Keratinocyte (primary cell): ENCODE measurements around the gene IVNS1ABP. TPM values are rescaled to one million over a fixed set of nuclear protein-coding genes. Genes with fewer than 3 reads are reported as not detected.
A peak's percentile ranks its signal among the peaks of the same experiment; 100 is the strongest.
"Not testable (repeated sequence)": the region's sequence is repeated elsewhere in the genome, so short reads cannot be mapped to it uniquely, and the experiment has no call there.

ENCODE experiments used
- DNase-seq: peaks from one replicate; pipeline ENCODE4 v3.0.0-alpha.2; 2011; ENCODE audit warnings: low read depth, missing footprints, low spot score
- FAIRE-seq: peaks from 2 replicates; lab custom pipeline; 2011; peaks lifted over from hg19 to GRCh38; lab: Jason Lieb, UNC
- H2AFZ ChIP-seq: 2 replicates; pipeline ENCODE4 v1.6.0; 2012; ENCODE audit warnings: low read length, control low read depth, inconsistent platforms; ENCODE audit not compliant: control insufficient read depth
- H3K27ac ChIP-seq: 2 replicates; pipeline ENCODE4 v1.5.1; 2011; ENCODE audit warnings: low read length; ENCODE audit not compliant: control insufficient read depth, insufficient read depth
- H3K27me3 ChIP-seq: 3 replicates; pipeline ENCODE4 v1.6.0; 2011; ENCODE audit warnings: low read length; ENCODE audit not compliant: control insufficient read depth, insufficient read depth; ENCODE audit errors: extremely low read depth
- H3K36me3 ChIP-seq, 2 experiments: 2 replicates in 1 of 2; 3 replicates in 1 of 2; pipeline ENCODE4 v1.5.1; 2011; ENCODE audit warnings: low read length in 2 of 2, mild to moderate bottlenecking in 1 of 2; ENCODE audit not compliant: control insufficient read depth in 2 of 2, insufficient read depth in 2 of 2; ENCODE audit errors: extremely low read depth in 1 of 2
- H3K4me1 ChIP-seq: 3 replicates; pipeline ENCODE4 v1.5.1; 2011; ENCODE audit warnings: low read length; ENCODE audit not compliant: control insufficient read depth, insufficient read depth; ENCODE audit errors: extremely low read depth
- H3K4me2 ChIP-seq: 3 replicates; pipeline ENCODE4 v1.6.0; 2011; ENCODE audit warnings: low read depth, low read length; ENCODE audit not compliant: control insufficient read depth, insufficient read depth; ENCODE audit errors: extremely low read depth
- H3K4me3 ChIP-seq, 3 experiments: fragments of 200-600 bp in 1 of 3; sonication (generic) in 1 of 3; 2 replicates in 2 of 3; 3 replicates in 1 of 3; pipeline ENCODE4 v1.5.1; 2011 to 2016; ENCODE audit warnings: low read length in 3 of 3, mild to moderate bottlenecking in 3 of 3, control low read depth in 2 of 3, inconsistent platforms in 1 of 3, low read depth in 1 of 3, mixed read lengths in 1 of 3, mixed run types in 1 of 3, moderate library complexity in 1 of 3; ENCODE audit not compliant: control insufficient read depth in 2 of 3, insufficient read depth in 2 of 3; ENCODE audit errors: extremely low read depth in 1 of 3
- H3K79me2 ChIP-seq: 2 replicates; pipeline ENCODE4 v1.6.0; 2012; ENCODE audit warnings: low read length; ENCODE audit not compliant: control insufficient read depth, insufficient read depth
- H3K9ac ChIP-seq: 3 replicates; pipeline ENCODE4 v1.6.0; 2011; ENCODE audit warnings: low read length; ENCODE audit not compliant: control insufficient read depth, insufficient read depth; ENCODE audit errors: extremely low read depth
- H3K9me1 ChIP-seq: 3 replicates; pipeline ENCODE4 v1.6.0; 2011; ENCODE audit warnings: low read length; ENCODE audit not compliant: control insufficient read depth, insufficient read depth; ENCODE audit errors: extremely low read depth
- H3K9me3 ChIP-seq: 2 replicates; pipeline ENCODE4 v1.5.1; 2012; ENCODE audit warnings: low read depth, low read length; ENCODE audit not compliant: control insufficient read depth
- H4K20me1 ChIP-seq: 3 replicates; pipeline ENCODE4 v1.6.0; 2011; ENCODE audit warnings: low read length; ENCODE audit not compliant: control insufficient read depth, insufficient read depth; ENCODE audit errors: extremely low read depth
- EZH2 ChIP-seq: IDR thresholded peaks from one replicate; pipeline ENCODE4 v1.6.1; 2012; ENCODE audit warnings: inconsistent platforms, mild to moderate bottlenecking, low read length, moderate library complexity
- dilution Hi-C: fragments of 300-500 bp; cut with MboI; formaldehyde crosslinking; loops from one replicate; pipeline ENCODE4 v1.7.0; 2020; ENCODE audit warnings: low sequenced_read_pairs; ENCODE audit not compliant: extremely low pct_ligation_motif_present
- polyA minus RNA-seq, 3 experiments: library from RNA; depleted of rRNA, polyadenylated mRNA; stranded (reverse); fragments of >200 nt; gene quantifications; 1 replicate in 1 of 3; 2 replicates in 1 of 3; 3 replicates in 1 of 3; pipeline ENCODE4 v1.2.3, GENCODE V29; 2011
- polyA plus RNA-seq, 5 experiments: library from polyadenylated mRNA; depleted of rRNA in 3 of 5; stranded (reverse) in 3 of 5; stranded (forward) in 1 of 5; unstranded in 1 of 5; fragments of >200 nt; gene quantifications; 1 replicate in 1 of 5; 2 replicates in 3 of 5; 3 replicates in 1 of 5; pipeline versions ENCODE4 v1.2.1 to v1.2.3, GENCODE V29; 2011 to 2012; ENCODE audit warnings: missing spikeins in 2 of 5, low read depth in 1 of 5, low replicate concordance in 1 of 5
- TF ChIP-seq, protein P1 (sequence below), 3 experiments: IDR thresholded peaks in 1 of 3; conservative IDR thresholded peaks in 1 of 3; optimal IDR thresholded peaks in 1 of 3; 2 replicates in 2 of 3; 3 replicates in 1 of 3; pipeline versions ENCODE3 to v1.5.1; 2011; ENCODE audit warnings: low read length in 3 of 3, mild to moderate bottlenecking in 3 of 3, moderate library complexity in 2 of 3, control low read depth in 1 of 3, inconsistent platforms in 1 of 3; ENCODE audit not compliant: insufficient read depth in 2 of 3; ENCODE audit errors: extremely low read depth in 1 of 3

The IVNS1ABP gene
- polyA plus RNA-seq (113 to 168 TPM (median 162 TPM) in 3 replicates), polyA minus RNA-seq (62.1 to 198 TPM (median 133 TPM) in 3 replicates)
- 124 TPM for polyA plus RNA-seq (2011; ENCODE audit: low read depth)
- 88.1 and 138 TPM in 2 replicates for polyA plus RNA-seq (2011; cell fraction: cytosol; rRNA removed)
- polyA plus RNA-seq (2011; cell fraction: nucleus; rRNA removed), result 284 and 358 TPM in 2 replicates
- polyA plus RNA-seq (2012; ENCODE audit: low replicate concordance), result 98.2 and 98.5 TPM in 2 replicates
- 99.9 TPM for polyA minus RNA-seq (2011; cell fraction: cytosol; rRNA and poly(A)+ RNA removed)
- 178 and 289 TPM in 2 replicates for polyA minus RNA-seq (2011; cell fraction: nucleus; rRNA and poly(A)+ RNA removed)

GRCh38 chr1:185317034-185317885 lies at the start of gene IVNS1ABP:
TSS of gene IVNS1ABP (minus strand) at chr1:185317243. CDS start at chr1:185309493, 7,750 bp downstream.
- no peaks in the 10 kb centered on the region for H3K9me3 ChIP-seq
- H2AFZ ChIP-seq, result peak within 1 kb of the TSS; percentile 67
- dilution Hi-C loops, result no loop called here
- no peaks in the 10 kb centered on the region for H3K9me1 ChIP-seq
- peaks cover 48% of the 10 kb centered on the region for H3K79me2 ChIP-seq
- no peaks in the 10 kb centered on the region for H3K36me3 ChIP-seq
- no peak for TF ChIP-seq EZH2
- TF ChIP-seq, protein P1, sequence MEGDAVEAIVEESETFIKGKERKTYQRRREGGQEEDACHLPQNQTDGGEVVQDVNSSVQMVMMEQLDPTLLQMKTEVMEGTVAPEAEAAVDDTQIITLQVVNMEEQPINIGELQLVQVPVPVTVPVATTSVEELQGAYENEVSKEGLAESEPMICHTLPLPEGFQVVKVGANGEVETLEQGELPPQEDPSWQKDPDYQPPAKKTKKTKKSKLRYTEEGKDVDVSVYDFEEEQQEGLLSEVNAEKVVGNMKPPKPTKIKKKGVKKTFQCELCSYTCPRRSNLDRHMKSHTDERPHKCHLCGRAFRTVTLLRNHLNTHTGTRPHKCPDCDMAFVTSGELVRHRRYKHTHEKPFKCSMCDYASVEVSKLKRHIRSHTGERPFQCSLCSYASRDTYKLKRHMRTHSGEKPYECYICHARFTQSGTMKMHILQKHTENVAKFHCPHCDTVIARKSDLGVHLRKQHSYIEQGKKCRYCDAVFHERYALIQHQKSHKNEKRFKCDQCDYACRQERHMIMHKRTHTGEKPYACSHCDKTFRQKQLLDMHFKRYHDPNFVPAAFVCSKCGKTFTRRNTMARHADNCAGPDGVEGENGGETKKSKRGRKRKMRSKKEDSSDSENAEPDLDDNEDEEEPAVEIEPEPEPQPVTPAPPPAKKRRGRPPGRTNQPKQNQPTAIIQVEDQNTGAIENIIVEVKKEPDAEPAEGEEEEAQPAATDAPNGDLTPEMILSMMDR (optimal IDR thresholded peaks at IDR 0.05 in 1 of 3, IDR thresholded peaks at IDR 0.05 in 1 of 3, conservative IDR thresholded peaks at IDR 0.05 in 1 of 3; ENCODE audit: extremely low read depth in 1 of 3, insufficient read depth in 2 of 3, low read length in 3 of 3), result peak; percentile 26 to 82 (median 43)
- FAIRE-seq (no peak), DNase-seq (peak; percentile 89)
- peak within 1 kb of the TSS; percentile 85 to 96 (median 93) for H3K4me3 ChIP-seq
- H4K20me1 ChIP-seq, result peaks cover 21% of the 10 kb centered on the region
- H3K9ac ChIP-seq, result peak within 1 kb of the TSS; percentile 97
- peak within 1 kb of the TSS; percentile 79 for H3K4me2 ChIP-seq
- H3K4me1 ChIP-seq, result peaks cover 34% of the 10 kb centered on the region
- no peaks in the 10 kb centered on the region for H3K27me3 ChIP-seq
- peak within 1 kb of the TSS; percentile 95 for H3K27ac ChIP-seq

- peak overlapping the region; percentile 7 for H3K27ac ChIP-seq
- FAIRE-seq (no peak), DNase-seq (no peak)
- H3K4me2 ChIP-seq, result no peak overlapping the region
- dilution Hi-C loops, result no loop called here
- H3K9me1 ChIP-seq, result no peaks in the 10 kb centered on the region
- H4K20me1 ChIP-seq, result no peaks in the 10 kb centered on the region
- no peaks in the 10 kb centered on the region for H3K27me3 ChIP-seq
- H3K4me3 ChIP-seq, result no peak overlapping the region
- no peaks in the 10 kb centered on the region for H3K9me3 ChIP-seq
- no peaks in the 10 kb centered on the region for H3K79me2 ChIP-seq
- no peaks in the 10 kb centered on the region for H3K36me3 ChIP-seq
- peak overlapping the region; percentile 30 for H2AFZ ChIP-seq
- H3K4me1 ChIP-seq, result peaks cover 14% of the 10 kb centered on the region
- no peak overlapping the region for H3K9ac ChIP-seq
- no peak for TF ChIP-seq EZH2
- TF ChIP-seq, protein P1 (optimal IDR thresholded peaks at IDR 0.05 in 1 of 3, IDR thresholded peaks at IDR 0.05 in 1 of 3, conservative IDR thresholded peaks at IDR 0.05 in 1 of 3; ENCODE audit: extremely low read depth in 1 of 3, insufficient read depth in 2 of 3, low read length in 3 of 3), result no peak
Observed at GRCh38 chr1:185365951-185366350, 48.9 kb upstream of the IVNS1ABP start.

GRCh38 chr1:185364528-185364927 lies 47.5 kb upstream of the IVNS1ABP start:
- H3K27ac ChIP-seq, H2AFZ ChIP-seq, H3K9me1 ChIP-seq, H3K27me3 ChIP-seq, H3K4me3 ChIP-seq, H3K36me3 ChIP-seq, DNase-seq, H4K20me1 ChIP-seq, dilution Hi-C loops, H3K9me3 ChIP-seq, H3K9ac ChIP-seq, H3K4me2 ChIP-seq, FAIRE-seq, H3K79me2 ChIP-seq: not testable (repeated sequence)
- H3K4me1 ChIP-seq, result peaks cover 19% of the 10 kb centered on the region
